GM23248 (cell line): ENCODE measurements around the gene TEX101. TPM values are rescaled to one million over a fixed set of nuclear protein-coding genes. Genes with fewer than 3 reads are reported as not detected.

ENCODE experiments used
- DNase-seq: peaks from one replicate; pipeline ENCODE4 v3.0.0-alpha.2; 2015
- H2AFZ ChIP-seq: fragments of 200-600 bp; sonication (generic); 2 replicates; pipeline ENCODE4 v1.6.1; 2016; ENCODE audit warnings: antibody characterized with exemption
- H3F3A ChIP-seq: fragments of 200-600 bp; sonication (generic); 2 replicates; pipeline ENCODE4 v1.6.1; 2016; ENCODE audit warnings: mild to moderate bottlenecking, antibody characterized with exemption, mixed run types; ENCODE audit not compliant: insufficient read depth
- H3K27ac ChIP-seq: fragments of 200-600 bp; sonication (generic); 2 replicates; pipeline ENCODE4 v1.5.1; 2016; ENCODE audit warnings: mild to moderate bottlenecking
- H3K27me3 ChIP-seq: fragments of 200-600 bp; sonication (generic); replicated peaks from 2 replicates; pipeline ENCODE4 v1.6.1; 2016; ENCODE audit warnings: mild to moderate bottlenecking; ENCODE audit not compliant: insufficient read depth
- H3K36me3 ChIP-seq: fragments of 200-600 bp; sonication (generic); 2 replicates; pipeline ENCODE4 v1.6.1; 2016; ENCODE audit warnings: low read depth, mild to moderate bottlenecking
- H3K4me1 ChIP-seq: fragments of 200-600 bp; sonication (generic); 2 replicates; pipeline ENCODE4 v1.6.1; 2016; ENCODE audit warnings: mild to moderate bottlenecking; ENCODE audit not compliant: insufficient read depth
- H3K4me2 ChIP-seq: fragments of 200-600 bp; sonication (generic); one replicate; pipeline ENCODE4 v1.6.1; 2016; ENCODE audit warnings: mild to moderate bottlenecking; ENCODE audit not compliant: unreplicated experiment
- H3K4me3 ChIP-seq: fragments of 200-600 bp; sonication (generic); 2 replicates; pipeline ENCODE4 v1.5.1; 2016; ENCODE audit warnings: mild to moderate bottlenecking
- H3K79me2 ChIP-seq: fragments of 200-600 bp; sonication (generic); 2 replicates; pipeline ENCODE4 v1.6.1; 2016; ENCODE audit warnings: mild to moderate bottlenecking; ENCODE audit not compliant: insufficient read depth
- H3K9ac ChIP-seq: fragments of 200-600 bp; sonication (generic); 2 replicates; pipeline ENCODE4 v1.6.1; 2016; ENCODE audit warnings: mild to moderate bottlenecking
- H3K9me2 ChIP-seq: fragments of 200-600 bp; sonication (generic); 2 replicates; pipeline ENCODE4 v1.6.1; 2016; ENCODE audit warnings: mixed run types, mild to moderate bottlenecking, moderate library complexity; ENCODE audit not compliant: insufficient read depth
- H3K9me3 ChIP-seq: fragments of 200-600 bp; sonication (generic); one replicate; pipeline ENCODE4 v1.6.1; 2017; ENCODE audit warnings: low read depth
- H4K20me1 ChIP-seq: fragments of 200-600 bp; sonication (generic); 2 replicates; pipeline ENCODE4 v1.6.0; 2016; ENCODE audit not compliant: insufficient read depth
- EZH2 ChIP-seq: fragments of 200-600 bp; sonication (generic); IDR thresholded peaks from 2 replicates; pipeline ENCODE4 v1.6.1; 2018; ENCODE audit warnings: antibody characterized with exemption, mild to moderate bottlenecking; ENCODE audit not compliant: insufficient read depth, poor library complexity, severe bottlenecking
- EZH2phosphoT487 ChIP-seq: fragments of 200-600 bp; sonication (generic); IDR thresholded peaks from 2 replicates; pipeline ENCODE4 v1.6.1; 2018; ENCODE audit warnings: antibody characterized with exemption, moderate library complexity, mild to moderate bottlenecking, low read depth; ENCODE audit not compliant: insufficient read depth
- WGBS, 2 experiments: methylation state at CpG; one replicate each; pipeline ENCODE4 v1.1.6; 2015 to 2017; ENCODE audit warnings: low lambda C conversion rate in 2 of 2, low coverage in 1 of 2; ENCODE audit errors: missing lambda C conversion rate in 2 of 2; 5-methylcytosine and 5-hydroxymethylcytosine counted together
- in situ Hi-C: fragments of 300-500 bp; cut with MboI; formaldehyde crosslinking; loops from 2 replicates; pipeline ENCODE4 v1.15.0; 2020
- polyA plus RNA-seq: library from polyadenylated mRNA; unstranded; fragments of >200 nt; fragmentation: Nextera tagmentation; extraction: Ambion mirVana; gene quantifications from 2 replicates; pipeline ENCODE4 v1.2.1, GENCODE V29; 2016
- total RNA-seq: library from RNA; depleted of rRNA; stranded (reverse); fragments of >200 nt; shearing (Covaris generic); gene quantifications from 2 replicates; pipeline ENCODE4 v1.2.3, GENCODE V29; 2014

Gene TEX101
- total and polyA plus RNA-seq, 2 experiments from 2014 or later: not detected

GRCh38 chr19:43446746-43447489 lies 32.2 kb downstream of the TEX101 start:
- Histone ChIP-seq H3K4me3 (no peak overlapping the region), H4K20me1 (no peaks in the 10 kb centered on the region), H3K9ac (no peak overlapping the region), H3K4me2 (no peak overlapping the region), H3K36me3 (no peaks in the 10 kb centered on the region), H3K27ac (no peak overlapping the region), H3K9me2 (no peaks in the 10 kb centered on the region), H3K9me3 (no peaks in the 10 kb centered on the region), H2AFZ (peak overlapping the region; percentile 34; the same call in 1 of the 2 replicates), H3K4me1 (peaks cover 5% of the 10 kb centered on the region; the same call in 1 of the 2 replicates), H3K27me3 (no peaks in the 10 kb centered on the region), H3K79me2 (no peaks in the 10 kb centered on the region), H3F3A (peaks cover 2% of the 10 kb centered on the region; the same call in 1 of the 2 replicates)
- in situ Hi-C loops: loop anchor here (5.0 kb wide), 1 partner anchor 70 kb away; no protein-coding TSS in a partner anchor
- peak; percentile 79 for DNase-seq
- 24 to 27% methylated on average over 14 of the region's 14 CpGs for WGBS, 2 experiments
- no peak for TF ChIP-seq EZH2
- no peak for TF ChIP-seq EZH2phosphoT487

GRCh38 chr19:43447655-43448054 lies 33.0 kb downstream of the TEX101 start:
- H3K79me2 ChIP-seq: no peaks in the 10 kb centered on the region
- WGBS, 2 experiments: 93 to 96% methylated on average over 9 of the region's 9 CpGs

GRCh38 chr19:43450545-43450997 lies 35.9 kb downstream of the TEX101 start:
- Histone ChIP-seq H3K36me3 (no peaks in the 10 kb centered on the region), H3K9me2 (no peaks in the 10 kb centered on the region), H3K79me2 (no peaks in the 10 kb centered on the region), H3K4me1 (peaks cover 5% of the 10 kb centered on the region; the same call in 1 of the 2 replicates), H3K4me2 (no peak overlapping the region), H3K9me3 (no peaks in the 10 kb centered on the region), H2AFZ (no peak overlapping the region; the same call in 1 of the 2 replicates), H3K9ac (no peak overlapping the region), H3K4me3 (no peak overlapping the region), H3K27ac (no peak overlapping the region), H4K20me1 (no peaks in the 10 kb centered on the region), H3F3A (no peaks in the 10 kb centered on the region), H3K27me3 (no peaks in the 10 kb centered on the region; the same call in 1 of the 2 replicates)
- 6 to 13% methylated on average over 2 of the region's 2 CpGs for WGBS, 2 experiments
- TF ChIP-seq EZH2phosphoT487: no peak
- peak; percentile 66 for DNase-seq
- in situ Hi-C loops: no loop called here

More at GRCh38 chr19:43447655-43448054, 33.0 kb downstream of the TEX101 start:
- no peaks in the 10 kb centered on the region for H3K36me3 ChIP-seq
- H3K27ac ChIP-seq: no peak overlapping the region
- no peaks in the 10 kb centered on the region for H3K9me2 ChIP-seq
- H3F3A ChIP-seq: no peaks in the 10 kb centered on the region
- no peak overlapping the region for H3K4me2 ChIP-seq
- H3K4me3 ChIP-seq: no peak overlapping the region
- in situ Hi-C loops: loop anchor here (5.0 kb wide), 1 partner anchor 70 kb away; no protein-coding TSS in a partner anchor
- H2AFZ ChIP-seq: no peak overlapping the region
- no peaks in the 10 kb centered on the region for H4K20me1 ChIP-seq
- no peaks in the 10 kb centered on the region for H3K27me3 ChIP-seq
- H3K9me3 ChIP-seq: no peaks in the 10 kb centered on the region
- no peak for DNase-seq
- no peak for TF ChIP-seq EZH2
- no peak for TF ChIP-seq EZH2phosphoT487
- peaks cover 5% of the 10 kb centered on the region; the same call in 1 of the 2 replicates for H3K4me1 ChIP-seq
- no peak overlapping the region for H3K9ac ChIP-seq

- in situ Hi-C loops: no loop called here
- peaks cover 5% of the 10 kb centered on the region; the same call in 1 of the 2 replicates for H3K4me1 ChIP-seq
- no peaks in the 10 kb centered on the region; the same call in 1 of the 2 replicates for H3K27me3 ChIP-seq
- H3K9ac ChIP-seq: no peak overlapping the region
- no peaks in the 10 kb centered on the region for H3F3A ChIP-seq
- no peak overlapping the region for H3K27ac ChIP-seq
- H3K9me2 ChIP-seq: no peaks in the 10 kb centered on the region
- no peak overlapping the region for H3K4me3 ChIP-seq
- H3K9me3 ChIP-seq: no peaks in the 10 kb centered on the region
- no peak overlapping the region for H3K4me2 ChIP-seq
- no peaks in the 10 kb centered on the region for H3K36me3 ChIP-seq
- DNase-seq: no peak
- no peaks in the 10 kb centered on the region for H4K20me1 ChIP-seq
- H3K79me2 ChIP-seq: no peaks in the 10 kb centered on the region
- no peak overlapping the region for H2AFZ ChIP-seq
- 39 to 45% methylated on average over 3 of the region's 3 CpGs for WGBS, 2 experiments
- TF ChIP-seq EZH2phosphoT487 (no peak), EZH2 (no peak)
These were observed 37.9 kb downstream of the TEX101 start for GRCh38 chr19:43452582-43452981.
